Mesodermal cell (in vitro differentiated cells): ENCODE measurements around the gene LRRC45.

ENCODE experiments used
- H3K27ac ChIP-seq: 2 replicates; pipeline ENCODE4 v1.7.0; 2013; ENCODE audit warnings: mild to moderate bottlenecking, low read depth, low read length, moderate library complexity; ENCODE audit not compliant: severe bottlenecking
- H3K36me3 ChIP-seq: 2 replicates; pipeline ENCODE4 v1.7.1; 2013; ENCODE audit warnings: mild to moderate bottlenecking, low read length, moderate library complexity; ENCODE audit not compliant: control insufficient read depth, insufficient read depth
- H3K4me1 ChIP-seq: one replicate; pipeline ENCODE4 v1.7.1; 2013; ENCODE audit warnings: mild to moderate bottlenecking, low read length; ENCODE audit not compliant: insufficient read depth, control insufficient read depth, poor library complexity, severe bottlenecking
- H3K4me3 ChIP-seq: 2 replicates; pipeline ENCODE4 v1.7.0; 2013; ENCODE audit warnings: low read length, control low read depth, mild to moderate bottlenecking; ENCODE audit not compliant: insufficient read depth, poor library complexity, severe bottlenecking; ENCODE audit errors: extremely low read depth
- H3K9me3 ChIP-seq: 2 replicates; pipeline ENCODE4 v1.7.1; 2013; ENCODE audit warnings: mild to moderate bottlenecking, low read length, moderate library complexity; ENCODE audit not compliant: control insufficient read depth
- WGBS, 2 experiments: methylation state at CpG; one replicate each; pipeline ENCODE4 v1.1.5; 2013; ENCODE audit warnings: missing lambda C conversion rate in 2 of 2; ENCODE audit not compliant: insufficient coverage in 2 of 2; 5-methylcytosine and 5-hydroxymethylcytosine counted together

Gene LRRC45

GRCh38 chr17:82055965-82056728 lies 33.0 kb downstream of the LRRC45 start:
- Histone ChIP-seq H3K9me3 (no peaks in the 10 kb centered on the region), H3K27ac (no peak overlapping the region), H3K4me3 (no peak overlapping the region), H3K36me3 (peaks cover 73% of the 10 kb centered on the region), H3K4me1 (no peaks in the 10 kb centered on the region)
- 95 to 97% methylated on average over 18 to 26 of the region's 28 CpGs for WGBS, 2 experiments

GRCh38 chr17:82056729-82057621 lies 33.9 kb downstream of the LRRC45 start:
- H3K4me1 ChIP-seq = no peaks in the 10 kb centered on the region
- peaks cover 79% of the 10 kb centered on the region for H3K36me3 ChIP-seq
- WGBS, 2 experiments = 97 to 98% methylated on average over 18 to 29 of the region's 29 CpGs
- no peak overlapping the region for H3K27ac ChIP-seq
- no peaks in the 10 kb centered on the region for H3K9me3 ChIP-seq
- H3K4me3 ChIP-seq = no peak overlapping the region

- WGBS, 2 experiments = 85 to 89% methylated on average over 16 of the region's 17 CpGs
- no peak overlapping the region for H3K4me3 ChIP-seq
- no peak overlapping the region for H3K27ac ChIP-seq
- no peaks in the 10 kb centered on the region for H3K4me1 ChIP-seq
- H3K36me3 ChIP-seq = peaks cover 89% of the 10 kb centered on the region
- no peaks in the 10 kb centered on the region for H3K9me3 ChIP-seq
These were observed 35.2 kb downstream of the LRRC45 start for GRCh38 chr17:82058230-82058854.

- H3K4me1 ChIP-seq = no peaks in the 10 kb centered on the region
- H3K4me3 ChIP-seq = no peak overlapping the region
- H3K36me3 ChIP-seq = peaks cover 85% of the 10 kb centered on the region
- H3K27ac ChIP-seq = no peak overlapping the region
- H3K9me3 ChIP-seq = no peaks in the 10 kb centered on the region
- 93 to 100% methylated on average over 9 to 10 of the region's 10 CpGs for WGBS, 2 experiments
These were observed 35.7 kb downstream of the LRRC45 start for GRCh38 chr17:82058855-82059249.

GRCh38 chr17:82059272-82060000 lies 36.3 kb downstream of the LRRC45 start:
- Histone ChIP-seq H3K4me3 (no peak overlapping the region), H3K9me3 (no peaks in the 10 kb centered on the region)

DNA sequence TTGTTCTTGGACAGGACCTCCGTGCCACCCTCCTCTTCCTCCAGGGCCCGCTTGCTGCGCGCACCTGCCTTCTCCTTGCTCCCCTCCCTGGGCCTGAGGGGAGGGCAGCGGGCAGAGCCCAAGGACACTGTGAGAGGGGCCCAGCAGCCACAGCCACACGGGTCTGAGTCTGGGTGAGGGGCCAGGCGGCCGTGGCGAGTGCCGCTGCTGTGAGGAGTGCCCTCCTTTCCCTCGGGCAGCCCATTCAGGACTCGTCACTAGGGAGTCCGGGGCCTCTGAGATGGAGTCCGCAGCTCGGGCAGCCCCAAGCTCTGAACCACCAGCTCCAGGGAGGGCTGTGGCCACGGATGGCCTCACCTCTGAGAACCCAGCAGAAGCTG lies 36.9 kb downstream of the LRRC45 start:
- no peak overlapping the region for H3K27ac ChIP-seq
- peaks cover 74% of the 10 kb centered on the region for H3K36me3 ChIP-seq

More at GRCh38 chr17:82059272-82060000, 36.3 kb downstream of the LRRC45 start:
- H3K4me1 ChIP-seq = peaks cover 2% of the 10 kb centered on the region
- peaks cover 80% of the 10 kb centered on the region for H3K36me3 ChIP-seq
- 94 to 97% methylated on average over 17 to 18 of the region's 19 CpGs for WGBS, 2 experiments
- H3K27ac ChIP-seq = no peak overlapping the region

DNA sequence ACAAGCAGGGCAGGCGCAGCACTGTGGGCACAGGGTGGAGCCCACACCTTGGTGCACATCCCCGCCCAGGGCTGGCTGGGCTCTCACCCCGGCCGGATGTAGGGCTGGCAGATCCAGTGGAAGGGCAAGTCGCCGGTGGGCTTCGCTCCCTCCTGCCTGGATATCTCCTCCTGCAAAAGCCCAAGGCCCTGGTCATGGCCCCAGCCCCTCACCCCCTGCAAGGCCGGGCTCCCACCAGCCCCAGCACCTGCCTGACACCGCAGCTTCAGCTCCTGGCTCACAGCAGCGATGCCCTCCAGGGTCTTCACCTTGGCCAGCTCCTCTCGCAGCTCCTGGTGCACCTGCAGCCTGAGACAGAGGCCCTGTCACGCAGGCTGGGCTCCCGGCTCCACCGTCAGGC lies 37.5 kb downstream of the LRRC45 start:
- WGBS, 2 experiments = 92 to 95% methylated on average over 11 to 14 of the region's 14 CpGs
- H3K4me1 ChIP-seq = peaks cover 5% of the 10 kb centered on the region
- peaks cover 69% of the 10 kb centered on the region for H3K36me3 ChIP-seq
- H3K4me3 ChIP-seq = no peak overlapping the region
- no peak overlapping the region for H3K27ac ChIP-seq
- no peaks in the 10 kb centered on the region for H3K9me3 ChIP-seq

More for the DNA sequence above, 36.9 kb downstream of the LRRC45 start:
- 94 to 95% methylated on average over 11 to 16 of the region's 16 CpGs for WGBS, 2 experiments
- H3K9me3 ChIP-seq = no peaks in the 10 kb centered on the region
- peaks cover 5% of the 10 kb centered on the region for H3K4me1 ChIP-seq
- no peak overlapping the region for H3K4me3 ChIP-seq

- no peak overlapping the region for H3K4me3 ChIP-seq
These were observed 38.2 kb downstream of the LRRC45 start for GRCh38 chr17:82061047-82061925.

DNA sequence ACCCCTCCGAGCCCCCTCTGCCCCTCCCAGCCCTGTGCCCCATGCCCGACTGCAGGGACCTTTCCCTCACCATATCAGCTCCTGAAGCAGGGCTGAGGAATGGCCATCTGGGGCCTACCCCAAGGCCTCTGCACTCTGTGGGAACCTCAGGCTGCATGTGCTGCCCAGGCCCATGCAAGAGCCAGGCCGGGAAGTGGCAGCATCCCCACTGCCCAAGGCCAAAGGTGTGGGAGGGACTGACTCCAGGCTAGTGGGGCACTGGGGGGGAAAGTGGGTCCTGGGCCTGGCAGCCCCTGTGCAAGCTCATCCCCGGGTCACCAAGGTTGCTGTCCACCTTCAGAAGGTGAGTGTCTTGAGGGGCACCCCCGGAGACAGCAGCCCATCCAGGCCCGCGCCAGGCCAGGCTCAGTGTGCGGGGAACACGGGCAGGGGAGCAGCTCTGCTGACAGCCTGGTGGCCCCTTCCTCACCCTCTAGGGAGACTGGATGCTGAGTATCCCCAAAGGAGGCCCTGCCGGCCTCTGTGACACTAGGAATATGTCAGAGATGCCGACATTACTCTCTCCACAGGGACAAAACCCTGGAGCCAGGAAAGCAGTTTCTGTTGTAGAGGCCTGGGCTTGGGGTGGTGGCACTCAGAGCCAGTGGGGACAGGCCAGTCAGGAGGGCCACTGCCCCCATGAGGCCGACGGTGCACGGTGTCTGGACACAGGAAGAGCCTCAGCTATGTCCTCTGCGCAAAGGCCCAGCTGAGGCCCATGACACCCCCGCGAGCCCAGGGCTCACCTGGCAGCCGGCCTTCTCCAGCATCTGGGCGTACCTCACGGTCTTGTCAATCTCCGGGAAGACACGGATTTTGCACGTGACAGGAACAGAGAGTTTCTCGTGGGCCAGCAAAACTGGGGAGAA lies 39.2 kb downstream of the LRRC45 start:
- Histone ChIP-seq H3K27ac (no peak overlapping the region), H3K9me3 (no peaks in the 10 kb centered on the region), H3K36me3 (peaks cover 52% of the 10 kb centered on the region), H3K4me3 (no peak overlapping the region), H3K4me1 (peaks cover 9% of the 10 kb centered on the region)
- 91 to 98% methylated on average over 19 to 22 of the region's 24 CpGs for WGBS, 2 experiments

More at GRCh38 chr17:82061047-82061925, 38.2 kb downstream of the LRRC45 start:
- Histone ChIP-seq H3K27ac (no peak overlapping the region), H3K36me3 (peaks cover 62% of the 10 kb centered on the region), H3K9me3 (no peaks in the 10 kb centered on the region), H3K4me1 (peaks cover 9% of the 10 kb centered on the region)
- 93 to 95% methylated on average over 29 to 34 of the region's 34 CpGs for WGBS, 2 experiments
